Lower leg skin (tissue), 4 donors: ENCODE data around the gene SPATA31D4. TPM values are rescaled to one million over a fixed set of nuclear protein-coding genes. Genes with fewer than 3 reads are reported as not detected.

Experiments used
- DNase-seq, 2 donors: peaks; one replicate each; pipeline ENCODE4 v3.0.0-alpha.2; 2019; ENCODE audit warnings: low spot score in 2 of 2
- H3K4me3 ChIP-seq: fragments of 200-600 bp; sonication (generic); 2 replicates; pipeline ENCODE4 v1.5.1; 2017; ENCODE audit warnings: mild to moderate bottlenecking, low read depth; ENCODE audit not compliant: poor library complexity, severe bottlenecking
- POLR2A ChIP-seq, 2 donors: fragments of 450-650 bp; IDR thresholded peaks; one replicate each; pipeline ENCODE4 v1.6.1; 2016 to 2017; ENCODE audit warnings: antibody characterized with exemption in 2 of 2, mild to moderate bottlenecking in 1 of 2, moderate library complexity in 1 of 2
- WGBS, 2 donors: methylation state at CpG; one replicate each; pipeline ENCODE4 v1.1.5; 2018; 5-methylcytosine and 5-hydroxymethylcytosine counted together
- intact Hi-C: fragments of 100-400 bp; cut with DNase I; formaldehyde crosslinking; loops from one replicate; pipeline ENCODE4 v1.15.0; 2023; ENCODE audit warnings: low total_unique reads
- total RNA-seq, 4 donors: library from RNA; depleted of rRNA; stranded (reverse); fragments of >200 nt; gene quantifications; one replicate each; pipeline ENCODE4 v1.1.0, GENCODE V29; 2016
- TF ChIP-seq, protein P1 (sequence below), 3 donors: fragments of 450-650 bp; IDR thresholded peaks; one replicate each; pipeline ENCODE4 v1.5.1; 2016; ENCODE audit warnings: antibody characterized with exemption in 3 of 3, mild to moderate bottlenecking in 3 of 3, moderate library complexity in 2 of 3

Gene SPATA31D4
- total RNA-seq, 4 donors from 2014 or later, result not detected

DNA sequence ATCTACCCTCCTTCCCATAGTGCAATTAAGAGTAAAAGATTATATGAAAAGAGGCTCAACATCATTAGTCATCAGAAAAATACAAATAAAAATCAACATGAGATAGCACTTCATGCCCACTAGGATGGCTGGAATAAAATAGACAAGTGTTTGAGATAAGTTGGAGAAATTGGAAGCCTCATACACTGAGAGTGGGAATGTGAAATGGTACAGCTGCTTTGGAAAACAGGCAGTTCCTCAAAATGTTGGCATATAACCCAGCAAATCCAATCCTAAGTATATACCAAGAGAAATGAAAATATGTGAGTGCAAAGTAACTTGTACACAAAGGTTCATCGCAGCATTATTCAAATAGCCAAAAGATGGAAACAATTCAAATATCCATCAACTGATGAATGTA, 24.9 kb downstream of the SPATA31D4 start:
- H3K4me3 ChIP-seq, result no peak overlapping the region
- TF ChIP-seq, protein P1, sequence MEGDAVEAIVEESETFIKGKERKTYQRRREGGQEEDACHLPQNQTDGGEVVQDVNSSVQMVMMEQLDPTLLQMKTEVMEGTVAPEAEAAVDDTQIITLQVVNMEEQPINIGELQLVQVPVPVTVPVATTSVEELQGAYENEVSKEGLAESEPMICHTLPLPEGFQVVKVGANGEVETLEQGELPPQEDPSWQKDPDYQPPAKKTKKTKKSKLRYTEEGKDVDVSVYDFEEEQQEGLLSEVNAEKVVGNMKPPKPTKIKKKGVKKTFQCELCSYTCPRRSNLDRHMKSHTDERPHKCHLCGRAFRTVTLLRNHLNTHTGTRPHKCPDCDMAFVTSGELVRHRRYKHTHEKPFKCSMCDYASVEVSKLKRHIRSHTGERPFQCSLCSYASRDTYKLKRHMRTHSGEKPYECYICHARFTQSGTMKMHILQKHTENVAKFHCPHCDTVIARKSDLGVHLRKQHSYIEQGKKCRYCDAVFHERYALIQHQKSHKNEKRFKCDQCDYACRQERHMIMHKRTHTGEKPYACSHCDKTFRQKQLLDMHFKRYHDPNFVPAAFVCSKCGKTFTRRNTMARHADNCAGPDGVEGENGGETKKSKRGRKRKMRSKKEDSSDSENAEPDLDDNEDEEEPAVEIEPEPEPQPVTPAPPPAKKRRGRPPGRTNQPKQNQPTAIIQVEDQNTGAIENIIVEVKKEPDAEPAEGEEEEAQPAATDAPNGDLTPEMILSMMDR (IDR thresholded peaks at IDR 0.05), result no peak
- TF ChIP-seq POLR2A (IDR thresholded peaks at IDR 0.05), result no peak
- WGBS, 2 donors, result 94 to 100% methylated on average over 1 of the region's 1 CpG
- intact Hi-C loops, result no loop called here
- no peak for DNase-seq

DNA sequence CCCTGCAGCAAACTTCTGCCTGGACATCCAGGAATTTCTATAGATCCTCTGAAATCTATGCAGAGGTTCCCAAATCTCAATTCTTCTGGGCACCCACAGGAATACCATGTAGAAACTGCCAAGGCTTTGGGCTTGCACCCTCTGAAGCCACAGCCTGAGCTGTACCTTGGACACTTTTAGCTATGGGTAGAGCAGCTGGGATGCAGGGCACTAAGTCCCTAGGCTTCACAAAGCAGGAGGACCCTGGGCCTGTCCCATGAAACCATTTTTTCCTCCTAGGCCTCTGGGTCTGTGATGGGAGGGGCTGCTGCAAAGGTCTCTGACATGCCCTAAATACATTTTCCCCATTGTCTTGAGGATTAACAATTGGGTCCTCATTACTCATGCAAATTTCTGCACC, 27.4 kb downstream of the SPATA31D4 start:
- intact Hi-C loops, result no loop called here
- TF ChIP-seq, protein P1 (IDR thresholded peaks at IDR 0.05), result no peak
- no peak for TF ChIP-seq POLR2A (IDR thresholded peaks at IDR 0.05)
- no peak for DNase-seq
- no peak overlapping the region for H3K4me3 ChIP-seq

- intact Hi-C loops, result no loop called here
- no peak for DNase-seq
- H3K4me3 ChIP-seq, result no peak overlapping the region
- 66 to 71% methylated on average over 6 of the region's 6 CpGs for WGBS, 2 donors
- TF ChIP-seq, protein P1 (IDR thresholded peaks at IDR 0.05), result no peak
- no peak for TF ChIP-seq POLR2A (IDR thresholded peaks at IDR 0.05)
Measured at GRCh38 chr9:81964218-81965171, 36.3 kb downstream of the SPATA31D4 start.

- 89 to 91% methylated on average over 3 of the region's 3 CpGs for WGBS, 2 donors
- no peak for DNase-seq
- TF ChIP-seq POLR2A (IDR thresholded peaks at IDR 0.05), result no peak
- TF ChIP-seq, protein P1 (IDR thresholded peaks at IDR 0.05), result no peak
- no peak overlapping the region for H3K4me3 ChIP-seq
- intact Hi-C loops, result no loop called here
Measured at GRCh38 chr9:81968026-81968425, 39.8 kb downstream of the SPATA31D4 start.

DNA sequence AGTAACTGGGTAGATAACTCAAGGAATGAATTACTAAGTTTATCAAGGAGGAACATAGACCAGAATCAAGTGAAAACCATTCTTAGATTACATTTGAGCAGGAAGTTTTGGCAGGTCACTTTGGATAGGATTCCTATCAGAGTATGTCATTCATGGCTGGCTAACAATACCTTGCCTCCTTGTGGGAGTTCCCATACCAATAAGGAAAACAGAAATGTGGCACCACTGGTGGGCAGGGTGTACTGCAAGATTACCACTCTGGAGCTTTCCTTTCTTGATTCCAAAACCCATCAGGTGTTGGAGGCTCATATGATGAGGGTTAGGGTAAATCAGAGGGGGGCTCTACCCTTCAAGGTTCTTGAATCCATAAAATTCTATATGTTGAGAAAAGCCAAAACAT, 41.7 kb downstream of the SPATA31D4 start:
- intact Hi-C loops, result no loop called here
- no peak overlapping the region for H3K4me3 ChIP-seq
- DNase-seq, result no peak
- TF ChIP-seq POLR2A (IDR thresholded peaks at IDR 0.05), result no peak
- TF ChIP-seq, protein P1 (IDR thresholded peaks at IDR 0.05), result no peak
